Activated CD4-positive, CD25-positive, alpha-beta regulatory T cell (primary cell): ENCODE results near the gene TARDBP.
A peak's percentile ranks its signal among the peaks of the same experiment; 100 is the strongest.
"Not testable (repeated sequence)": the region's sequence is repeated elsewhere in the genome, so short reads cannot be mapped to it uniquely, and the experiment has no call there.

Experiments used
- DNase-seq, 4 experiments: peaks; one replicate each; lab custom pipeline; 2025; lab: John Stamatoyannopoulos, UW

TARDBP gene

DNA sequence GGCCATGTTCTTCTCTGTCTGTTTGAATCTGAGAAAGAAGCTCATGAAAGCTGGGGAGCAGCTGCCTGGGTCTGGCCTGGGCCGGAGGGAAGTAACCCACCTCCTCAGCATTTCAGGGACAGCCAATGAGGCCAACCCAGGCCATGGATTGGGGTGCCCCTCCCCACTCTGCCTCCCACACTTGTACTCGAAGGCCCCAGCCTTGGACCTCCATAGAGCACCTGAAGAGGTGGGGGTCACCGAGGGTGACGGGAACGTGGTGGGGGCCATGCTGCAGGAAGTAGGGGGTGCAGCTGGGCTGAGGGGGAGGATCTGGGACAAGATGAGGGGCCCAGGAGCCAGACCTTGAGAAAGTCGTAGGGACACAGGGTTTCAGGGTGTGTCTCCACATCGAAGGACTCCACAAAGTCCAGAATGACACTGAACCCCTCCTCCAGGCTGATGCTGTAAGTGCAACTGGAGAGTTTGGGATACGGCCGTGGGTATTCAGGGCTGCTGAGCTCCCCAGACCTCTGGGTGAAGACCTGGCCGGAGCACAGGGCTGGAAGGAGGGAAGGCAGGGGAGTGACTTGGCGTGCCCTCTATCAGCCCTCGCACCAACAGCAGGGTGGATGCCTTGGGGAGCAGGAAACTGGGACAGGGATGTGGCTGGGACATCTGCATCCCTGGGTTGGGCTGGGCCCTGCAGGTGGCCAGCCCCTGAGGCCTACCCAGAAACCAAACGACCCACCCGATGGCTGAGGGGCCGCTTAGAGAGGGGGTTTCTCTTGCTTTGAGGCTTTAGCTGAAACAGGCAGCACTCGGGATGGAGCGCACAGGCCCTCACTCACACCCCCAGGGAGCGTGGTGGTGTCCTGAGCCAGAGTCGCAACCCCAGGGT is 30.8 kb downstream of the TARDBP start:
- no peak for DNase-seq

DNA sequence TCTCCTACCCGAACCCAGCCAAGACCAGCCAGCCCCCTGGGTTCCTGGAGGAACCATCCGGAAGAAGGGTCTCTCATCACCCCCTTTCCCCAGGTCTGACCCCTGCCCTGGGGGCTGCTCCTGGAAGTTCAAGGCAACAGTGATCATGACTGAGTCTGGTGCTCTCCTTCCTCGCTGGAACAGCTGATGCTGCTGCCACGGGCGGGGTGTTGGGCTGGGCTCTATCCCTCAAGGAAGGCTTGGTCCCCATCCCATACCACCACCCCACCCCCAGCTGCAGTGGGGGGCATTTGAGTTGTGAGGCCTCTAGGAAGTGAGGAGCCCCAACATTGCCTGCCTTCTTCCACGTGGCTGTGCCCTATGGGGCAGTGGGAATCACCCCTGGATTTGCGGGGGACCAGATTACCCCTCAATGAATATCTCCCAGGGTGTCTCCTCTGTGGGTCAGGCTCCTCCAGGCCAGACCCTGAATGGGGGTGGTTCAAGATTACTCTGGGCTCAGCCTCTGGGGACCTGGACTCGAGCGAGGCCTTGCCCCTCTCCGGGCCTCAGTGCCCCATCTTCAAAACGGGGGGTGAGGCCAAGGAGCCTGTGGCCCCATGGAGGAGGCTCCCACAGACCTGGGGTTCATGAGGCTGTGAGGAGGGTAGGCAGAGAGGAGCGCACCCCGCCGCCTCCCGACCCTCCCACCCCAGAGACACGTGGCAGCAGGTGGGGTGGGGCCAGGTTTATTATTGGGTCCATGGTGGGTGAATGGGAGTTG is 31.8 kb downstream of the TARDBP start:
- DNase-seq = no peak

DNA sequence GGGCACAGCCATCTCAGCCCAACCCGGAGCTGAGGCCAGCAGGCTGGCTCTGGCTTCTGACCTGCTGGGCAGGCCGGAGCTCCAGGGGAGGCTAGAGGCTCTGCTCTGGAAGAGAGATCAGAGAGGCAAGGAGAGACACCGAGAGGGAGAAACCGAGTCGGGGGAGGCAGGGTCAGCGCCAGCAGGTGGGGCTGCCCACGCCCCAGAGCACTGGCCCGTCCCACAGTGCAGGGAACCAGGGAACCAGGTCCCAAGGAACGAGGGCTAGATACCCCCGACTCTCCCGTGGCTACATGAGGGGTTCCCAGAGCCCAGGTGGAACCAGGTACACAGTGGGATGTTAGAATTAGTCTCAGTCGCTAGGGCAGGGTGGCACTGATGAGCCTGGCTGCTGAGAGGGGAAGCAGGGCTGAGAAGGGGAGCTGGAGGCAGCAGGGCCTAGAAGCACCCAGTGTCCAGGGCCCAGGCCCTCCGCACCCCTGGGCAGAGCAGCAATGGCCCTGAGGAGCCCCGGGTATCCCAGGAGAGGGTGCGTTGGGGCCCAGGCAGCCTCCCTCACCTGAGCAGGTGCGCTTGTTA is 32.5 kb downstream of the TARDBP start:
- DNase-seq = no peak

DNA sequence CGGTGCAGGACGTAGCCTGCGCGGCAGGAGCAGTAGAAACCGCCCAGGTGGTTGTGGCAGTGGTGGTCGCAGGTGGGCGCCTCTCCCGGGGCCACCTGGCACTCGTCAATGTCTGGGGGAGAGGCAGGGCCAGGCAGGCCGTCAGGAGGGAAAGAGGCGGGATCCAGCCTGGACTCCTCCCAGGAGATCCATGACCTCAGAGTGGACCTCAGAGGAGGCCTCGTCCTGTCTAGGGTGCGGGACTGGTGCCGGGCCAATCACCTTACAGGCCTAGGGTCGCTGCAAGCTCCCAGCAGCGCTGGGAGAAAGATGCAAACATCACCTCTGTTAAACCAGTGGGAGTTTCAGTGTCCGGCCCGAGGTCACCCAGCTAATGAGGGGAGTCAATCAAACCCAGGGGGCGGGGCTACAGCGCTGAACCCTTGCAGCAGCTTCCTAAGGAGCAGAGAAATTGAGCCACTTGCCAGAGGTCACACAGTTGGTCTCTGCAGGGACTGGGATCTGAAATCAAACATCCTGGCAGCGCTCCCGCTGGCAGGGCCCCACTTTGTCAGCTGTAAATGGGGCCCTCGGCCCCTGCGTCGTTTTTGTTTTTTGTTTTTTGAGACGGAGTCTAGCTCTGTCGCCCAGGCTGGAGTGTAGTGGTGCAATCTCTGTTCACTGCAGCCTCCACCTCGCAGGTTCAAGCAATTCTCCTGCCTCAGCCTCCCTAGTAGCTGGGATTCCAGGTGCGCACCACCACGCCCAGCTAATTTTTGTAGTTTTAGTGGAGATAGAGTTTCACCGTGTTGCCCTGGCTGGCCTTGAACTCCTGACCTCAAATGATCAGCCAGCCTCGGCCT is 33.2 kb downstream of the TARDBP start:
- DNase-seq = no peak

DNA sequence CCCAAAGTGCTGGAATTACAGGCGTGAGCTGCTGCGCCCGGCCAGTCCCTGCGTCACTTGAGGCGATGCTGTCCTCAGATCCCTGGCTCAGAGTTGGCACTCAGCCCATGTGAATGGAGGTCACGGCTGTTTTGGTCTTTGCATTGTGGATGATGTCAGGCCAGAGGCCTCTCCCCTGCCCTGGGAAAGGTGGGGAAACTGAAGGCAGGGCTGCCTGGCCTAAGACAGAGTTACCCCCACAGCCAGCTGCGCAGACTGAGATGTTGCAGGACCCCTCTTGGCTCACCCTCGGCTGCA is 33.8 kb downstream of the TARDBP start:
- no peak for DNase-seq

DNA sequence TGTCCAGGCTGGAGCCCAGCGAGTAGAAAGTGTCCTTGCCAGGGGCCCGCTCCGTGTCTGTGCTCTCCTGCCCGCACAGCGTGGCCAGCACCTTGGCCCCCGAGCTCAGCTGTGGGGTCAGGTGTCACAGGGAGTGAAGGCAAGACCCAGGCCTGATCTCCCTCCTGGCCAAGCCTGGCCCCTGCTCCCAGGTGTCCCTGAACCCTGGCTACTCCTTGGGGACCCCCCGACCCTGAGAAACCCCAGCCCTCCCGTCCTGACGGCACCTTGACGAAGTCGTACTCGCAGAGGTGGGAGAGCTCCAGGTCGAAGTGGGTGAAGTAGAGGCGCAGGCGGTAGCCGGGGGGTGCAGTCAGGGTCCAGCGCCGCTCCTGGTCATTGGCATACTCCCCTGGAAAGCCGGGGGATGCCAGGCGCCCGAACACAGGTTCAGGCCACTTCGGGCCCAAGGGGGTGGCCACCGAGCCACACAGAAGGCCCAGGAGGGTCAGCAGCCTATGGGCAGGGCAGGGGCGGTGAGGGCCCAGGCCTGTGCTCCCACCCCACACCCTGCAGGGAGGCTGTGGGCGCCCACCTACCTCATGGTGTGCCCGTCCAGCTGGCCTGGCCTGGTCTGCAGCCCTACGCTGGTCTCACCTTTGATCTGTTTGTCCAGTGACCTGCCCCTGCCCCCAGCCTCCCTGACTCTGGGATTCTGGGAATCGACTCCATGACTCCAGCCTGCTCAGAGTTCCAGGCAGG is 34.3 kb downstream of the TARDBP start, which contains the start of gene MASP2:
TSS of gene MASP2 (minus strand) at position 615 of the 741 bp plus-strand sequence. CDS start at position 583, 32 bp downstream.
- no peak for DNase-seq

DNA sequence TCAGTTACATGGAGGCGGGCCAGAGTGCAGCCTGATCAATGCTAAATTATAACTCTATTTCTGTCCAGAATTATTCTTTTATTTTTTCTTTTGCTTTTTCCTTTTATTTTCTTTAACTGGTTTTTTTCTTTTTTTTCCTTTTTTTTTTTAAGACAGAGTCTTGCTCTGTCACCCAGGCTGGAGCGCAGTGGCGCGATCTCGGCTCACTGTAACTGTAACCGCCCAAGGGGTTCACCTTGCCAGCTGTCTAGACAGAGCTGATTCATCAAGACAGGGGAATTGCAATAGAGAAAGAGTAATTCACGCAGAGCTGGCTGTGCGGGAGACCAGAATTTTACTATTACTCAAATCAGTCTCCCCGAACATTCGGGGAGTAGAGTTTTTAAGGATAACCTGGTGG is 38.7 kb downstream of the TARDBP start:
- DNase-seq = not testable (repeated sequence)

DNA sequence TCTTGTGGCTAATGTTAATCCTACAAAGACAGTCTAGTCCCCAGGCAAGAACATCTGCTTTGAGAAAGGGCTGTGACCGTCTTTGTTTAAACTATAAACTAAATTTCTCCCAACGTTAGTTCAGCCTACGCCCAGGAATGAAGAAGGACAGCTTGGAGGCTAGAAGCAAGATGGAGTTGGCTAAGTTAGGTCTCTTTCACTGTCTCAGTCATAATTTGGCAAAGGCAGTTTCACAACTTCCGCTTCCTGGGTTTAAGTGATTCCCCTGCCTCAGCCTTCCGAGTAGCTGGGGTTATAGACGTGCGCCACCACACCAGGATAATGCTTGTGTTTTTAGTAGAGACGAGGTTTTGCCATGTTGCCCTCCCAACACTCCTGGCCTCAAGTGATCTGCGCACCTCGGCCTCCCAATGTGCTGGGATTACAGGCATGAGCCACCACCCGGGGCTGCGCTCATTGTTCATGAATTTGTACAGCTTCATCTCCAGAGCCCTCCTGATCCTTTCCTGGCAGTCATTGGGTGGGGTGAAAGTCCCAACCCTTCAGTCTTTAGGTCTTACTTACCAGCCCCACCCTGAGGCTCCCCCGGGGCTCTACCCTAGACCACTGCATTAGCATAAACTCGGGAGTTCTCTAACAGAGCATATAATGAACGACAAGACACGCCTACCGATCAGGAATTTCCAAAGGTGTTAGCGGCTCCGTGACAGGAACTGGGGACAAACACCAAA is 39.5 kb downstream of the TARDBP start:
- no peak for DNase-seq

DNA sequence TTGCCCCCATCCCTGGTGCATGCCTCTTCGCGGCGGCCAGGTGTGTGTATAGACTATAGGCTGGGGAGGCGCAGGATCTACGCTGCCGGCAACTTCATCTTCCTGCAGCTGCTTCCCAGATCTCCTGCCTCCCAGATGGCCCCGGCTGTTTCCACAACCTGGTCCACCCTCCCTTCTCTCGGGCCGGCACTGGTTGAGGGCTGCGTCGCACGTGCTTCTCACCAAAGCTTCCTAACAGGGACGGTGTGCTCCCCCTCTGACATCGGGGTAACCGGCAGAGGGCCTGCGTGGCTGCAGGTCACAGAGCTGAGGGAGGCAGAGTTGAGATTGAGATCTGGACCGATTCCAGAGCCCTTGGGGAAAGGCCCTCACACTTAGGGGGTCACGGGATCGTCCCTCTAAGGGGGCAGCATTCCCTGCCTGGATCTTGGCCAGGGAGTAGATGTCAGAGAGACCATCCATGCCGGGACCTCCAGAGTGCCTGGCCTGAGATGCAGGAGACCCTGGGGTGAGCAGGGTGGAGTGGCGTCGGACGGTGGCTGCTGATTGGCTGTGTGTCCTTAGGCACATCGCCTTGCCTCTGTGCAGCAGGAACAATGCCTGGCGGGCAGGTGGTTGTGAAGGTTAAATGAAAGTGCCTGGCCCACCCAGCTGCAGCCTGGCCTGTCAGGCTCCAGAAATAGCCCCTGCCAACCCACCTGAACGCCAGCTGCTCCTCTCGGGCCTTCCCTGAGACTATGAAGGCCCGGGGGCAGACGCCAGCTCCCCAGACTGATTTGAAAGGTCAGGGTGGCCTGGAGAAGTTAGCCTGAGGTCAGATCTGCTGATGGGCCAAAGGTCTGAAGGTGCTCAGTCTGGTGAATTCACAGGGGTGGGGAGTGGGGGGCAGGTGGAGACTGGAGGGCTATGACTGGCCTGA is 40.6 kb downstream of the TARDBP start:
- no peak for DNase-seq

DNA sequence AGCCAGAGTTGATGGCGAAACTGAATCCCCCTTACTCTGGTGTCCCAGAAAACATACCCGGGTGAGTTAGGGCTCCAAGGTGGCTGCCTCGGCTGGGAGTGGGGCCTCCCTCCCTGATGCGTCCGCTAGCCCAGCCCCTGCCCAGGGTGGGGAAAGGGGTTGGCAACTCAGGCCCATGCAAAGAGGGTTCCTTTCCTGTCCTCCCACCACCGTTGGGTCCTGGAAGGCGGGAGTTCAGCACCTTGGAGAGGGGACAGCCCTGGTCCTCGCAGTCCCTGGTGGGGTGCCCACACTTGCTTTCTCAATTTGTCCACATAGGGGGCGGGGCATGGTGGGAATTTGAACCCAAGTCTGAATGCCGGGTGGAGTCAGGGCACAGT is 41.3 kb downstream of the TARDBP start:
- no peak for DNase-seq

DNA sequence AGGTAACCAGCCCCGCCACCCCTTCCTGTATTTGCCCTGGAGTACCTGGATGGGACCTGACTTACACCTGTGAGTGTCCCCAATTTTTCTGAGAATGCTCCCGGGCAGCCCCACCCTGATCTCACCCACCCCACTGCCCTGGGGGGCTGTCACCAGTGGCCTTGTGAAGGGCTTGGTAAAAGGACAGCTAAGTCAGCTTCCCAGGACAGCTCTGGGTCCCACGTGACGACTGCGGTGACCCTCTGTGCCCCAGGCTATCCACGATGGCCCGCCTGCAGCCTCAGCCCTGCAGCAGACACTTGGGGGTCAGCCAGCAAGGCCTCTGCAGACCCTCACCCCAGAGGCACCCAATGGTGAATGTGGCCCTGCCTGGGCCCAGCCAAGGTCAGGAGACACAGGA is 41.7 kb downstream of the TARDBP start:
- no peak for DNase-seq

DNA sequence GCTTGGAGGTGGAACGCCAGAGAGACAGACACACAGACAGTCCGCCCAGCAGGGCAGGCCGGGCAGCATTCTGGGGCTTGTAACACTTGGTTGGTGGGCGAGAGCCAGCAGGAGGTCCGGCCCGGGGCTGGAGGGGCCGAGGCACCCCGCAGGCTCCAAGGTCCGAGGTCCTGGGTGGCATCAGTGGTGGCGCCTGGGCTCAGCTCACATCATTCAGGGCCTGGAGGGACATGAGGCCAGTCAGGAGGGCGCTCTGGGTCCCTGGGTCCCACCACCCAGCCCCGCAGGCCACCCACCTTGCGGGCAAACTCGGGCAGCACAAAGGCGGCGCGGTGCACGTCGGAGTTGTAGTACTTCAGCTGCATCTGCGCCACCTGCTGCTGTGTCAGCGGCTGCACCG is 42.2 kb downstream of the TARDBP start:
- DNase-seq = no peak

DNA sequence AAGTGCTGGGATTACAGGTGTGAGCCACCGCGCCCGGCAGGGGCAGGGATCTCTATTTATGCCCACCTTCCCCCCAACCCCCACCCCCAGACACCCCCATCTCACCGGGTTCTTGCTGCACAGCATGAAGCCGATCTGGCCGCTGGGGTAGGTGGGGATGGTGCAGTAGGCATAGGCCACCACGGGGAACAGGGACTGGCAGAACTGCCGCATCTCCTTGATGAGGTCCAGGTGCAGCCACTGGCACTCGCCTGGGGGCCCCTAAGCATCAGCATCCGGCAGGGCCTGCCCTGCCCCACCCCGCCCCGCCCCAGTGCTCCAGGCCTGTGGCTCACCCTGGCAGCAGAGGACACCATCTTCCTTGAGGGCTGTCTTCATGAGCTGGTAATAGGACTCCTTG is 43.2 kb downstream of the TARDBP start:
- no peak for DNase-seq

DNA sequence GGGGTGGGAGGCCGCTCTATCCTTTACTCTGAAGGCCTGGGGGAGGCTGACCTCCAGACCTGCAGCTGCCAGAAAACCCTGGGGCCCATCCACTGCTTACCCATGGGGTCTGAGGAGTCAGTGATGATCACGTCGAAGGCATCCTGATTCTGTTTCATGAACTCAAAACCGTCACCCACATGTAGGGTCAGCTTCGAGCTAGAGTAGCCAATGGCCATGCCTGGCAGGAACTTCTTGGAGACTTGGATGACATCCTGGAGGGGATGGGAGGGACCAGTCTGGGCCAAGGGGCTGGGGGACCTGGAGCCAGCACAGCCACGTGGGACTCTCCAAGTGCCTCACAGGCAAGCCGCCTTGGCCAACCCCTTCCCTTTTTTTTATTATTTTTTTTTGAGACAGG is 44.0 kb downstream of the TARDBP start:
- DNase-seq = no peak

DNA sequence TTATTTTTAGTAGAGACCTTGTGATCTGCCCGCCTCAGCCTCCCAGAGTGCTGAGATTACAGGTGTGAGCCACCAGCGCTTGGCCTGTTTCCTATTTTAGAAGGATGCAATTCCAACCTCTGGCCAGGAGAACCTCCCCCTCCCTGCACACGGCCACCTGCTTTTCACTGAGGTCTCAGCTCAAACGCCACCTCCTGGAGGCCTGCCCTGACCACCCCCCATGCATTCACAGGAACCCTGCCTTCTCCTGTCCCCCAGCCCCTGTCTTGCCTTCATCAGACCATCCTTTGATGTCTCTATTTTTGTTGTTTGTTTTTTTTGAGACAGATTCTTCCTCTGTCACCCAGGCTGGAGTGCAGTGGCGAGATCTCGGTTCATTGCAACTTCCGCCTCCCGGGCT is 45.0 kb downstream of the TARDBP start:
- no peak for DNase-seq

DNA sequence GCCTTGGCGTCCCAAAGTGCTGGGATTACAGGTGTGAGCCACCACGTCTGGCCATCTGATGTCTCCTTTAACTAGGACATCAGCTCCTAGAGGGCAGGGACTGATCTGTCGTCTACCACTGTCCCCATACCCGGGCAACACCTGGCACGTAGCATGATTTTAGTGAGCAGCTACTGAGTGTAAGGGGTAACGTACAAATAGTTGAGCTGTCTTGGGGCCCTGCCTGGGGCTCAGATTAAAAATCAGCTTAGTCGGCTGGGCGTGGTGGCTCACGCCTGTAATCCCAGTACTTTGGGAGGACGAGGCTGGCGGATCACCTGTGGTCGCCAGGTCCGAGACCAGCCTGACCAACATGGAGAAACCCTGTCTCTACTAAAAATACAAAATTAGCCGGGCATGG is 45.6 kb downstream of the TARDBP start:
- no peak for DNase-seq

DNA sequence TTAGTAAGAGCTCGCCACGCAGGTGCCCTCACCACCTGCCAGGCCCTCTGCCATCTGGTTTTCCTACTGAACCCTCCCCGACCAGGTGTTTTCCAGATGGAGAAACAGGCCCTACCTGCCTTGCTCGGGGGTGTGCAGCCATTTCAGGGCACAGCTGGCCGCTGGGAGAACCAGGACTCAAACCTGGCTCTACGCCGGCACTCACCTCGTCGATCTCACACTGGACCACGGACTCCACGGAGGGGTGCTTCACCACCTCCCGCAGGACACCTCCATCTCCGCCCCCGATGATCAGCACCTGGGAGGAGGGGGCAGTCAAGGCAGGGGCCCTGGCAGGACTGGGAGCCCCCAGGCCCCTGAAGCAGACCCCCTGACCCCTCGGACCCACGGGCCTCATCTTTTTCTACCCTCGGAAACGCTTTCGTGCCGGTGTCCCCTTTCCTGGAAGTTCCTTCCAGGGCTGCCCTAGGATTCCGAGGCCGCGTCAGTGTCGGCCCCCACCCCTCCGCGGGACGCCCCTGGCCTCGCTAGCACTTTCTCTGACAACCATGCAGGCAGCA is 46.2 kb downstream of the TARDBP start:
- DNase-seq = no peak

DNA sequence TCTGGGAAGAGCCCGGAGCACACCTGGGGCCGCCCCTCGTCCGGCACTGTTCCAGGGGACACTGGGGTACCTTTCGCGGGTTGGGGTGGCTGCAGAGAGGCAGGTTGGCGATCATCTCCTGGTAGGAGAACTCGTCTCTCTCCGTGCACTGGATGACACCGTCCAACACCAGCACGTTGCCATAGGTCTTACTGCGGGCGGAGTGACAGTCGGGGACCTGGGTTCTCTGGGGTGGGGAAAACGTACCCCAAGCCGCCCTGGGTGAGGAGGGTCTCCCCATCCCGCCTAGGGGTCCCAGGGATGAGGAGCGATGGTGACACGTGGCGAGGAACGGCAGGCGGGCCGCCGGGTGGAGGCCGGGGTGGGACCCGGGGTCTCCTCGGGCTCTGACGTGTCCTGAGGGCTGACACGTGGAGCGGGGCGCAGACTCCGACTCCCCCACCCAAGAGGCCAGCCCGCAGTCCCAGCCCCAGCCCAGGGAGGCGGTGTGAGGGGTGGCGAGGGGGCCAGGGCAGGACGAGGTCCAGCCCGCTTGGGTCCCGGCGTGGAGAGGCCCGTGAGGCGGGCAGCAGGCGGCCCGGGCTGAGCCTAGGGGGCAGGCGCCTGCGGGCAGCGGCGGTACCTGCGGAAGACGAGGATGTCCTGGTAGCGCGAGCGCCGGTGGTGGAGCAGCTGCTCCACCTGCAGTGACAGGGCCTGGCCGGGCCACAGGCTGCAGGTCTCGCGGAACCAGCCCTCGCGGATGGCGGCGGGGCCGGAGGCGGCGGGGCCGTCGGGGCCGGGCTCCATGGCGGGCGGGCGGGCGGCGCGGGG is 46.9 kb downstream of the TARDBP start:
- peak in 1 of 4 experiments; percentile 45 for DNase-seq
